ENCODE measurements around the gene CIRBP. TPM values are rescaled to one million over a fixed set of nuclear protein-coding genes. Genes with fewer than 3 reads are reported as not detected.

The CIRBP gene
- total RNA-seq, 1 experiment from 2014 or later, result 263 TPM

DNA sequence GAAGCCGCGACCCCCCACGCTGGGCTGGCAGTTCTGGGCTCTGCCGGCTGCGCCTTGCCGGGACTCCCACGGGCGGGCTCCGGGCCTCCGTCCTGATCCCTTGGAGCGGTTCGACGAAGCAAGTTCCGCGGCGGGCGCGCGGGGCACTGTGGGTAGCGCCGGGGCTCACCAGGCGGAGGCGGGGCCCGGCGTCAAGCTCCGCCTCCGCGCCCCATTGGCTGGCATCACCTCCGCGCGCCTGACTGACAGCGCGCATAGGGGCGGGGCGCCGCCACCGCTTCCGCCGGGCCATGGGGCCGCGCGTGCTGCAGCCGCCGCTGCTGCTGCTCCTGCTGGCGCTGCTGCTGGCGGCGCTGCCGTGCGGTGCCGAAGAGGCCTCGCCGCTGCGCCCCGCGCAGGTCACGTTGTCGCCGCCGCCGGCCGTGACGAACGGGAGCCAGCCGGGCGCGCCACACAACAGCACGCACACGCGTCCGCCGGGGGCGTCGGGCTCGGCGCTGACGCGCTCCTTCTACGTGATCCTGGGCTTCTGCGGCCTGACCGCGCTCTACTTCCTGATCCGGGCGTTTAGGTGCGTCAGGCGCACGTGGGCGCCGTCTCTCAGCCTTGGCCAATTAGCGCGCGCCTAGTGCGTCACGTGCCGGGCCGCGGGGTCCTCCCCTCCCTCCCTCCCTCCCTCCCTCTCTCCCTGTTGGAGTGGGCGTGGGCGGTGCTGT is 6.3 kb downstream of the CIRBP start, which contains the start of gene FAM174C:
Gene FAM174C, plus strand, starts transcription at position 271 of the 716 bp plus-strand sequence. Its CDS starts 20 bp downstream, at position 291.
- Histone ChIP-seq H2BK5ac (ENCODE audit: insufficient read length, low read length) (no peak within 1 kb of the TSS), H3K23me2 (ENCODE audit: insufficient read length, low read depth, low read length, poor library complexity, severe bottlenecking) (peaks cover 9% of the 10 kb centered on the region), H3K56ac (ENCODE audit: insufficient read length, low read depth, low read length) (no peak within 1 kb of the TSS), H3K9ac (ENCODE audit: extremely low read depth, insufficient read length, low read length) (peak within 1 kb of the TSS; percentile 71), H2BK12ac (ENCODE audit: insufficient read length, low read depth, low read length) (no peak within 1 kb of the TSS), H3K14ac (ENCODE audit: insufficient read depth, low read length) (peak within 1 kb of the TSS; percentile 75), H4K5ac (ENCODE audit: insufficient read length, low read depth, low read length) (no peak within 1 kb of the TSS), H3K27me3 (ENCODE audit: insufficient read depth, low read length) (no peaks in the 10 kb centered on the region), H2AK5ac (ENCODE audit: insufficient read length, low read length) (no peak within 1 kb of the TSS), H3K4ac (ENCODE audit: low read depth, low read length) (no peak within 1 kb of the TSS), H3K79me2 (ENCODE audit: insufficient read depth, low read length) (no peaks in the 10 kb centered on the region; the same call in 1 of the 2 replicates), H3T11ph (ENCODE audit: low read length) (no peak within 1 kb of the TSS), H3K4me2 (ENCODE audit: insufficient read depth, insufficient read length, low read length) (peak within 1 kb of the TSS; percentile 67), H3K23ac (ENCODE audit: insufficient read length, low read depth, low read length) (no peak within 1 kb of the TSS), H2BK15ac (ENCODE audit: low read depth, low read length) (no peak within 1 kb of the TSS; the same call in 1 of the 2 replicates), H4K91ac (ENCODE audit: insufficient read length, low read depth, low read length) (no peak within 1 kb of the TSS), H3K79me1 (ENCODE audit: insufficient read depth, low read depth, low read length, poor library complexity, severe bottlenecking) (peaks cover 9% of the 10 kb centered on the region), H2BK20ac (ENCODE audit: low read depth, low read length, poor library complexity, severe bottlenecking) (no peak within 1 kb of the TSS), H2BK120ac (ENCODE audit: low read depth, low read length, poor library complexity, severe bottlenecking) (no peak within 1 kb of the TSS), H3K4me1 (ENCODE audit: insufficient read depth, low read length) (no peaks in the 10 kb centered on the region), H2AFZ (ENCODE audit: low read length) (no peak within 1 kb of the TSS), H4K8ac (replicated peaks; ENCODE audit: insufficient read length, low read depth, low read length) (no peak within 1 kb of the TSS), H3K9me3 (ENCODE audit: control insufficient read depth, low read depth, low read length) (no peaks in the 10 kb centered on the region), H3K18ac (ENCODE audit: insufficient read length, low read depth, low read length) (peak within 1 kb of the TSS; percentile 67), H3K27ac (ENCODE audit: insufficient read length, low read depth, low read length) (no peak within 1 kb of the TSS), H4K20me1 (ENCODE audit: control insufficient read depth, insufficient read depth, insufficient read length) (no peaks in the 10 kb centered on the region)
- H3K9me3 Mint-ChIP-seq, result no peaks in the 10 kb centered on the region
- TF ChIP-seq, protein P1, sequence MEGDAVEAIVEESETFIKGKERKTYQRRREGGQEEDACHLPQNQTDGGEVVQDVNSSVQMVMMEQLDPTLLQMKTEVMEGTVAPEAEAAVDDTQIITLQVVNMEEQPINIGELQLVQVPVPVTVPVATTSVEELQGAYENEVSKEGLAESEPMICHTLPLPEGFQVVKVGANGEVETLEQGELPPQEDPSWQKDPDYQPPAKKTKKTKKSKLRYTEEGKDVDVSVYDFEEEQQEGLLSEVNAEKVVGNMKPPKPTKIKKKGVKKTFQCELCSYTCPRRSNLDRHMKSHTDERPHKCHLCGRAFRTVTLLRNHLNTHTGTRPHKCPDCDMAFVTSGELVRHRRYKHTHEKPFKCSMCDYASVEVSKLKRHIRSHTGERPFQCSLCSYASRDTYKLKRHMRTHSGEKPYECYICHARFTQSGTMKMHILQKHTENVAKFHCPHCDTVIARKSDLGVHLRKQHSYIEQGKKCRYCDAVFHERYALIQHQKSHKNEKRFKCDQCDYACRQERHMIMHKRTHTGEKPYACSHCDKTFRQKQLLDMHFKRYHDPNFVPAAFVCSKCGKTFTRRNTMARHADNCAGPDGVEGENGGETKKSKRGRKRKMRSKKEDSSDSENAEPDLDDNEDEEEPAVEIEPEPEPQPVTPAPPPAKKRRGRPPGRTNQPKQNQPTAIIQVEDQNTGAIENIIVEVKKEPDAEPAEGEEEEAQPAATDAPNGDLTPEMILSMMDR (conservative IDR thresholded peaks at IDR 0.05), result no peak
- no peaks in the 10 kb centered on the region; the same call in 1 of the 2 replicates for H3K27me3 Mint-ChIP-seq (ENCODE audit: low read depth)
- peaks cover 34 to 74% (median 52%) of the 10 kb centered on the region in 3 experiments for H3K36me3 Mint-ChIP-seq (ENCODE audit: insufficient read depth in 1 of 3, low read depth in 3 of 3)
- peak within 1 kb of the TSS; percentile 94 to 99 (median 95); a peak in 5 of 7 replicates for H3K27ac Mint-ChIP-seq
- peaks cover 36 to 42% of the 10 kb centered on the region in 2 experiments for H3K4me1 Mint-ChIP-seq
- DNase-seq, result peak; percentile 97
- peak within 1 kb of the TSS; percentile 71 to 87 for H3K4me3 Mint-ChIP-seq
- WGBS (ENCODE audit: extremely low coverage, insufficient read length, low lambda C conversion rate), result no CpG with 5 or more reads among the region's 98 CpGs
